ENCODE measurements around the gene HBB. TPM values are rescaled to one million over a fixed set of nuclear protein-coding genes. Genes with fewer than 3 reads are reported as not detected.

HBB gene
- not detected in 2 replicates for total RNA-seq

DNA sequence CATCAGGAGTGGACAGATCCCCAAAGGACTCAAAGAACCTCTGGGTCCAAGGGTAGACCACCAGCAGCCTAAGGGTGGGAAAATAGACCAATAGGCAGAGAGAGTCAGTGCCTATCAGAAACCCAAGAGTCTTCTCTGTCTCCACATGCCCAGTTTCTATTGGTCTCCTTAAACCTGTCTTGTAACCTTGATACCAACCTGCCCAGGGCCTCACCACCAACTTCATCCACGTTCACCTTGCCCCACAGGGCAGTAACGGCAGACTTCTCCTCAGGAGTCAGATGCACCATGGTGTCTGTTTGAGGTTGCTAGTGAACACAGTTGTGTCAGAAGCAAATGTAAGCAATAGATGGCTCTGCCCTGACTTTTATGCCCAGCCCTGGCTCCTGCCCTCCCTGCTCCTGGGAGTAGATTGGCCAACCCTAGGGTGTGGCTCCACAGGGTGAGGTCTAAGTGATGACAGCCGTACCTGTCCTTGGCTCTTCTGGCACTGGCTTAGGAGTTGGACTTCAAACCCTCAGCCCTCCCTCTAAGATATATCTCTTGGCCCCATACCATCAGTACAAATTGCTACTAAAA lies at the start of gene HBB:
TSS of gene HBB (minus strand) at position 340 of the 579 bp plus-strand sequence. CDS start at position 290, 50 bp downstream.

DNA sequence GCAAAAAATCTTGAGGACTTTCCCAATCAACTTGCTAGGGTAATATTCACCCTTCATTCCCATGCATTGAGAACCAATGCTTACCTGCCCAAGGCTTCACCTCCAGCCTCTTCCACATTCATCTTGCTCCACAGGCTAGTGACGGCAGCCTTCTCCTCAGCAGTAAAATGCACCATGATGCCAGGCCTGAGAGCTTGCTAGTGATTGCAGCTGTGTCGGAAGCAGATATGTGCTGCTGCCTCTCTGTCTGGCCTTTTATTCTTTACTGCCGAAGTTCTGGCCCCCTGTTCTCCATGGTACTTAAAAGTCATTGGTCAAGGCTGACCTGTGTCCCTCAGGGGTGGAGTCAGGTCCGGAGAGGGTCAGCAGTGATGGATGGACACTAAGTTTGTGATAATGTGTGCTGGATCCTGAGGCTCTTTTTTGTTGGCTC lies 42.9 kb upstream of the HBB start, which contains the start of gene HBE1:
TSS of gene HBE1 (minus strand) at position 231 of the 433 bp plus-strand sequence. CDS start at position 176, 55 bp downstream.

DNA sequence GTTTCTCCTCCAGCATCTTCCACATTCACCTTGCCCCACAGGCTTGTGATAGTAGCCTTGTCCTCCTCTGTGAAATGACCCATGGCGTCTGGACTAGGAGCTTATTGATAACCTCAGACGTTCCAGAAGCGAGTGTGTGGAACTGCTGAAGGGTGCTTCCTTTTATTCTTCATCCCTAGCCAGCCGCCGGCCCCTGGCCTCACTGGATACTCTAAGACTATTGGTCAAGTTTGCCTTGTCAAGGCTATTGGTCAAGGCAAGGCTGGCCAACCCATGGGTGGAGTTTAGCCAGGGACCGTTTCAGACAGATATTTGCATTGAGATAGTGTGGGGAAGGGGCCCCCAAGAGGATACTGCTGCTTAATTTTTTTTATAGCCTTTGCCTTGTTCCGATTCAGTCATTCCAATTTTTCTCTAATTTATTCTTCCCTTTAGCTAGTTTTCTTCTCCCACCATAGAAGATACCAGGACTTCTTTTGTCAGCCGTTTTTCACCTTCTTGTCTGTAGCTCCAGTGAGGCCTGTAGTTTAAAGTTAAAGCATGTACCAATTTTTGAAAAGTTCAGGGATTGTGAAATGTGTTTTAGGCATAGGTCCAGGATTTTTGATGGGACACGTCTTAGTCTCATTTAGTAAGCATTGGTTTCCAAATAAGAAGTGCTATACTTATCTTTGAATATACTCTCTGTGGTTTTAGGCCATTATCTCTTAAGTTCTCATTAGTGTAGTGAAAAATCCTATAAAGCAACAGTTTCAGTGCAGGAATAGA lies 28.0 kb upstream of the HBB start, which contains the start of gene HBG2:
TSS of gene HBG2 (minus strand) at position 136 of the 768 bp plus-strand sequence. CDS start at position 83, 53 bp downstream.

DNA sequence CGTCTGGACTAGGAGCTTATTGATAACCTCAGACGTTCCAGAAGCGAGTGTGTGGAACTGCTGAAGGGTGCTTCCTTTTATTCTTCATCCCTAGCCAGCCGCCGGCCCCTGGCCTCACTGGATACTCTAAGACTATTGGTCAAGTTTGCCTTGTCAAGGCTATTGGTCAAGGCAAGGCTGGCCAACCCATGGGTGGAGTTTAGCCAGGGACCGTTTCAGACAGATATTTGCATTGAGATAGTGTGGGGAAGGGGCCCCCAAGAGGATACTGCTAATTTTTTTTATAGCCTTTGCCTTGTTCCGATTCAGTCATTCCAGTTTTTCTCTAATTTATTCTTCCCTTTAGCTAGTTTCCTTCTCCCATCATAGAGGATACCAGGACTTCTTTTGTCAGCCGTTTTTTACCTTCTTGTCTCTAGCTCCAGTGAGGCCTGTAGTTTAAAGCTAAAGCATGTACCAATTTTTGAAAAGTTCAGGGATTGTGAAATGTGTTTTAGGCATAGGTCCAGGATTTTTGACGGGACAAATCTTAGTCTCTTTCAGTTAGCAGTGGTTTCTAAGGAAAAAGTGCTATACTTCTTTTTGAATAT lies 23.0 kb upstream of the HBB start, which contains the start of gene HBG1:
TSS of gene HBG1 (minus strand) at position 51 of the 590 bp plus-strand sequence. CDS start 53 bp downstream, outside the sequence.

DNA sequence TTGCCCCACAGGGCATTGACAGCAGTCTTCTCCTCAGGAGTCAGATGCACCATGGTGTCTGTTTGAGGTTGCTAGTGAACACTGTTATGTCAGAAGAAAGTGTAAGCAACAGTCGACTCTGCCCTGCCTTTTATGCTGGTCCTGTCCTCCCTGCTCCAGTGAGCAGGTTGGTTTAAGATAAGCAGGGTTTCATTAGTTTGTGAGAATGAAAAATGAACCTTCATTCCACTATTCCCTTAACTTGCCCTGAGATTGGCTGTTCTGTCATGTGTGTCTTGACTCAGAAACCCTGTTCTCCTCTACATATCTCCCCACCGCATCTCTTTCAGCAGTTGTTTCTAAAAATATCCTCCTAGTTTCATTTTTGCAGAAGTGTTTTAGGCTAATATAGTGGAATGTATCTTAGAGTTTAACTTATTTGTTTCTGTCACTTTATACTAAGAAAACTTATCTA lies 7.5 kb upstream of the HBB start, which contains the start of gene HBD:
TSS of gene HBD (minus strand) at position 103 of the 454 bp plus-strand sequence. CDS start at position 53, 50 bp downstream.

DNA sequence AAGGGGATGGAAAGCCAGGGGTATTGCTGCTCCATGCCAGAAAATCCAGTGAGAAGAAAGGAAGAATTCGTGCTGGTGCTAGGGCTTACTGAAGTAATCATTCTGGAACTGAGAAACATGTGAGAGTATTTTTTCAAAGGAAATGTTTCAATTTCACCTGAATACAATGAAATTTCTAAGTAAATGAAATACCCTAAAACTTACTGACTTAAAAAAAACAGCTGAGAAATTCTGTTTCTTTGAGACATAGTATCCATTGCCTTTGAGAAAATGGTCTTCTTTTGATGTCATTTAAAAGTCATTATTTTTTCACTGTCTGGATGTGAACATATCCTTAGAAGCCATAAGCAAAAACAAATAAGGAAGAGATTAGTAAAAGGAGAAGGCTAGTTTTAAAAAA lies 26.3 kb downstream of the HBB start, which contains the start of gene OR51V1:
TSS of gene OR51V1 (minus strand) at position 101 of the 400 bp plus-strand sequence. CDS start at position 101, 0 bp downstream.

Other genes starting within 250 kb of the HBB start
- gene OR51L1, start 232.2 kb downstream of the HBB start, total RNA-seq = not detected in 2 replicates
- gene OR52J3, start 180.5 kb downstream of the HBB start, total RNA-seq = not detected in 2 replicates
- gene OR52E2, start 167.4 kb downstream of the HBB start, total RNA-seq = not detected in 2 replicates
- gene OR52E1, start 157.5 kb downstream of the HBB start, total RNA-seq = not detected in 2 replicates
- not detected in 2 replicates for gene OR52A5, start 88.7 kb downstream of the HBB start, total RNA-seq
- gene OR52A1, start 72.3 kb downstream of the HBB start, total RNA-seq = not detected in 2 replicates
- gene OR51V1, start 26.4 kb downstream of the HBB start, total RNA-seq = not detected in 2 replicates
- not detected in 2 replicates for gene HBD, start 7.4 kb upstream of the HBB start, total RNA-seq
- gene HBG1, start 22.8 kb upstream of the HBB start, total RNA-seq = not detected in 2 replicates
- gene HBG2, start 27.7 kb upstream of the HBB start, total RNA-seq = not detected in 2 replicates
- not detected in 2 replicates for gene HBE1, start 42.9 kb upstream of the HBB start, total RNA-seq
- gene OR51B4, start 74.9 kb upstream of the HBB start, total RNA-seq = not detected in 2 replicates
- not detected in 2 replicates for gene OR51B2, start 97.2 kb upstream of the HBB start, total RNA-seq
- gene OR51B5, start 116.5 kb upstream of the HBB start, total RNA-seq = not detected in 2 replicates
- not detected in 2 replicates for gene OR51B6, start 124.4 kb upstream of the HBB start, total RNA-seq
- not detected in 2 replicates for gene OR51M1, start 156.7 kb upstream of the HBB start, total RNA-seq
- not detected in 2 replicates for gene OR51Q1, start 195.0 kb upstream of the HBB start, total RNA-seq
- gene OR51I1, start 214.4 kb upstream of the HBB start, total RNA-seq = not detected in 2 replicates
- gene OR51I2, start 222.3 kb upstream of the HBB start, total RNA-seq = not detected in 2 replicates

Data from thoracic aorta endothelial cell (primary cell).